ENCODE results near the gene FUT6. TPM values are rescaled to one million over a fixed set of nuclear protein-coding genes. Genes with fewer than 3 reads are reported as not detected.

Gene FUT6
- total RNA-seq, 4 donors from 2014 or later = 0.17 TPM; not detected in 3

DNA sequence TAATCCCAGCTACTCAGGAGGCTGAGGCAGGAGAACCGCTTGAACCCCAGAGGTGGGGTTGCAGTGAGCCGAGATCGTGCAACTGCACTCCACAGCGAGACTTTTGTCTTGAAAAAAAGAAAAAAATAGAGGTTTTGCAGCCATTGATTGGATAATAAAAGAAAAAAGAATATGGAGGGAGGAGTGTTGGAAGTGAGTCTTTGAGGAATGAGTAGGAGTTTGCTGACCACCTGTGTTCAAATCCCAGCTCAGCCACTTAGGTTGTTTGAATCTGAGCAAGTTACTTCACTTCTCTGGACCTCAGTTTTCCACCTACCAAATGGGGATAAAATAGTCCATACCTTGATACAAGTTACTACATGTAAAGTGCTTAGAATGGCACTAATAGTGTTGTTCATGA is 28.4 kb downstream of the FUT6 start:
- Histone ChIP-seq H3K4me1 (peaks cover 0 to 10% (median 5%) of the 10 kb centered on the region in 4 donors), H3K4me3 (no peak overlapping the region), H3K27me3 (no peaks in the 10 kb centered on the region), H3K9me3 (no peaks in the 10 kb centered on the region), H3K27ac (replicated peaks in 1 of 4) (no peak overlapping the region), H3K36me3 (peaks cover 0 to 11% (median 5%) of the 10 kb centered on the region in 4 donors)
- TF ChIP-seq POLR2A (IDR thresholded peaks at IDR 0.05; ENCODE audit: low read depth) (no peak), POLR2AphosphoS5 (IDR thresholded peaks at IDR 0.05) (no peak), EP300 (IDR thresholded peaks at IDR 0.05) (no peak)
- TF ChIP-seq, protein P1, sequence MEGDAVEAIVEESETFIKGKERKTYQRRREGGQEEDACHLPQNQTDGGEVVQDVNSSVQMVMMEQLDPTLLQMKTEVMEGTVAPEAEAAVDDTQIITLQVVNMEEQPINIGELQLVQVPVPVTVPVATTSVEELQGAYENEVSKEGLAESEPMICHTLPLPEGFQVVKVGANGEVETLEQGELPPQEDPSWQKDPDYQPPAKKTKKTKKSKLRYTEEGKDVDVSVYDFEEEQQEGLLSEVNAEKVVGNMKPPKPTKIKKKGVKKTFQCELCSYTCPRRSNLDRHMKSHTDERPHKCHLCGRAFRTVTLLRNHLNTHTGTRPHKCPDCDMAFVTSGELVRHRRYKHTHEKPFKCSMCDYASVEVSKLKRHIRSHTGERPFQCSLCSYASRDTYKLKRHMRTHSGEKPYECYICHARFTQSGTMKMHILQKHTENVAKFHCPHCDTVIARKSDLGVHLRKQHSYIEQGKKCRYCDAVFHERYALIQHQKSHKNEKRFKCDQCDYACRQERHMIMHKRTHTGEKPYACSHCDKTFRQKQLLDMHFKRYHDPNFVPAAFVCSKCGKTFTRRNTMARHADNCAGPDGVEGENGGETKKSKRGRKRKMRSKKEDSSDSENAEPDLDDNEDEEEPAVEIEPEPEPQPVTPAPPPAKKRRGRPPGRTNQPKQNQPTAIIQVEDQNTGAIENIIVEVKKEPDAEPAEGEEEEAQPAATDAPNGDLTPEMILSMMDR (IDR thresholded peaks at IDR 0.05) = no peak
- WGBS = 96% methylated on average over 4 of the region's 4 CpGs
- DNase-seq (ENCODE audit: extremely low spot score) = no peak
- intact Hi-C loops (cut with DNase I) = no loop called here

DNA sequence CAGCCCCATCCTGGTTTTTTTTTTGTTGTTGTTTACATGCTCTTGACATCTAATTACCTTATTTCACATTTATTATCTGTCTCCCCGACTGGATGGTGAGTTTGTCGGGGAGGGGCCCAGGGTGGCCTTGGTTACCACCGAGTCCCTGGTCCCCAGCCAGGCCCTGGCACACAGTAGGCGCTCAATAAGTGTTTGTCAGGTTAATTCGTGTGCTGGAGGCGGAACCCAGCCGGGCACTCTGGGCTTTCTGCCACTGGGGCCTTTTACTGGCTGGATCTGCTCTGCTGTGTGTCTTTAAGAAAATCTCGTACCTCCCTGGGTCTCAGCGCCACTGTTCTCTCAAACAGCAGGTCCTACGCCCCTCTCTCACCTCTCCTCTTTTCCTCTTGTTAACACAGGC is 30.0 kb downstream of the FUT6 start:
- intact Hi-C loops (cut with DNase I) = loop anchor here (10.0 kb wide), 1 partner anchor 215 kb away; no protein-coding TSS in a partner anchor
- 73% methylated on average over 10 of the region's 10 CpGs for WGBS
- DNase-seq (ENCODE audit: extremely low spot score) = no peak
- H3K9me3 ChIP-seq = no peaks in the 10 kb centered on the region
- no peak overlapping the region for H3K4me3 ChIP-seq
- peaks cover 2 to 18% (median 16%) of the 10 kb centered on the region in 4 donors for H3K4me1 ChIP-seq
- peaks cover 0 to 10% (median under 1%) of the 10 kb centered on the region in 4 donors for H3K27me3 ChIP-seq
- no peak overlapping the region for H3K27ac ChIP-seq (replicated peaks in 1 of 4)
- no peak for TF ChIP-seq EP300 (IDR thresholded peaks at IDR 0.05)
- TF ChIP-seq, protein P1 (IDR thresholded peaks at IDR 0.05) = no peak
- TF ChIP-seq POLR2A (IDR thresholded peaks at IDR 0.05; ENCODE audit: low read depth) = no peak
- TF ChIP-seq POLR2AphosphoS5 (IDR thresholded peaks at IDR 0.05) = no peak
- H3K36me3 ChIP-seq = peaks cover 0 to 11% (median 5%) of the 10 kb centered on the region in 4 donors

DNA sequence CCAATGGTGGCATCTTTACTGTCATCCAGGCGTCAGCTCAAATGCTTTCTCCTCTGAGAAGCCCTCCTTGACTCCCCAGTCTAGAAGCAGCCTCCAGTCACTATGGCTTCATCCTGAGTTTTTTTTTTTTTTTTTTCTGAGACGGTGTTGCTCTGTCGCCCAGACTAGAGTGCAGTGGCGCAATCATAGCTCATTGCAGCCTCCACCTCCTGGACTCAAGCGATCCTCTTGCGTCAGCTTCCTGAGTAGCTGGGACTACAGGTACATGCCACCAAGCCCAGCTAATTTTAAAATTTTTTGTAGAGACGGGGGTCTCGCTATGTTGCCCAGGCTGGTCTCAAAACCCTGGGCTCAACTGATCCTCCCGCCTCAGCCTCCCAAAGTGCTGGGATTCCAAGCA is 30.4 kb downstream of the FUT6 start:
- peaks cover 6 to 22% (median 20%) of the 10 kb centered on the region in 4 donors for H3K4me1 ChIP-seq
- intact Hi-C loops (cut with DNase I) = loop anchor here (10.0 kb wide), 1 partner anchor 216 kb away; no protein-coding TSS in a partner anchor
- no peak for DNase-seq (ENCODE audit: extremely low spot score)
- no peak overlapping the region for H3K27ac ChIP-seq (replicated peaks in 1 of 4)
- no peak overlapping the region for H3K4me3 ChIP-seq
- H3K9me3 ChIP-seq = no peaks in the 10 kb centered on the region
- WGBS = 86% methylated on average over 9 of the region's 9 CpGs
- no peak for TF ChIP-seq POLR2A (IDR thresholded peaks at IDR 0.05; ENCODE audit: low read depth)
- TF ChIP-seq, protein P1 (IDR thresholded peaks at IDR 0.05) = no peak
- no peak for TF ChIP-seq POLR2AphosphoS5 (IDR thresholded peaks at IDR 0.05)
- TF ChIP-seq EP300 (IDR thresholded peaks at IDR 0.05) = no peak
- H3K36me3 ChIP-seq = peaks cover 0 to 11% (median 5%) of the 10 kb centered on the region in 4 donors
- peaks cover 0 to 14% (median 2%) of the 10 kb centered on the region in 4 donors for H3K27me3 ChIP-seq

DNA sequence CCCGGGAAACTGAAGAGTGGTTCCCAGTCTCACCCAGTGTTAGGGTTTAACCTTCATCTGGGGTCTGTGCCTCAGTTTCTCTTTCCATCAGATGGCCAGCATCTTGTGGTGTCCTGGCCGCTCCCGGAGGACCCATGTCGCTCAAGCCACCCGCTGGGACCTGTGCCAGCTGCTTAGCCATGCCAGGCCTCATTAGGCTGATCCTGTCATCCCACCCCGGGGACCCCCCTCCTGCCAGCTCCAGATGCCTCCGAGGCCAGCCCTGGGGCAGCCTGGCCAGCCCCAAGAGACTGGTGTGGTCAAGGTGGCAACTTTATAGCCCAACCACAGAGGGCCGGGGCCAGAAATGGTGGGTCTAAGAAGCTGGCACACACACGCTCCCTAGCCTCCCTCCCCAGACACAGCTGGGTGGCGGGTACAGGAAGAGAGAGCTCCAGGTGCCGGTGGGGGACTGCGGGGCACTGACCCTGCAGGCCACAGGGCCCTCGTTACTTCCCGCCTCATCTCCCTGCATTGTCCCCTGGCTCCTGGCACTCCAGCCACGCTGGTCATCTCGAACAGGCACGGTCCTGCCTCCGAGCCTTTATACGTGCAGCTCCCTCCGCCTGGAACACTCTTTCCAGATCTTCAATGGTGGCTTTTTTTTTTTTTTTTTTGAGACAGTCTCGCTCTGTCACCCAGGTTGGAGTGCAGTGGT is 31.2 kb downstream of the FUT6 start:
- Histone ChIP-seq H3K4me1 (peaks cover 13 to 30% (median 28%) of the 10 kb centered on the region in 4 donors), H3K27me3 (peaks cover 0 to 21% (median 2%) of the 10 kb centered on the region in 4 donors), H3K27ac (replicated peaks in 1 of 4) (no peak overlapping the region), H3K4me3 (no peak overlapping the region), H3K36me3 (peaks cover 0 to 11% (median 5%) of the 10 kb centered on the region in 4 donors), H3K9me3 (no peaks in the 10 kb centered on the region)
- intact Hi-C loops (cut with DNase I) = loop anchor here (10.0 kb wide), 1 partner anchor 217 kb away; no protein-coding TSS in a partner anchor
- TF ChIP-seq, protein P1 (IDR thresholded peaks at IDR 0.05) = no peak
- no peak for TF ChIP-seq POLR2A (IDR thresholded peaks at IDR 0.05; ENCODE audit: low read depth)
- TF ChIP-seq EP300 (IDR thresholded peaks at IDR 0.05) = no peak
- TF ChIP-seq POLR2AphosphoS5 (IDR thresholded peaks at IDR 0.05) = no peak
- 84% methylated on average over 17 of the region's 21 CpGs for WGBS
- no peak for DNase-seq (ENCODE audit: extremely low spot score)

All from esophagus muscularis mucosa (tissue), 4 donors.